ENCODE results near the gene BAHD1.

BAHD1 gene

DNA sequence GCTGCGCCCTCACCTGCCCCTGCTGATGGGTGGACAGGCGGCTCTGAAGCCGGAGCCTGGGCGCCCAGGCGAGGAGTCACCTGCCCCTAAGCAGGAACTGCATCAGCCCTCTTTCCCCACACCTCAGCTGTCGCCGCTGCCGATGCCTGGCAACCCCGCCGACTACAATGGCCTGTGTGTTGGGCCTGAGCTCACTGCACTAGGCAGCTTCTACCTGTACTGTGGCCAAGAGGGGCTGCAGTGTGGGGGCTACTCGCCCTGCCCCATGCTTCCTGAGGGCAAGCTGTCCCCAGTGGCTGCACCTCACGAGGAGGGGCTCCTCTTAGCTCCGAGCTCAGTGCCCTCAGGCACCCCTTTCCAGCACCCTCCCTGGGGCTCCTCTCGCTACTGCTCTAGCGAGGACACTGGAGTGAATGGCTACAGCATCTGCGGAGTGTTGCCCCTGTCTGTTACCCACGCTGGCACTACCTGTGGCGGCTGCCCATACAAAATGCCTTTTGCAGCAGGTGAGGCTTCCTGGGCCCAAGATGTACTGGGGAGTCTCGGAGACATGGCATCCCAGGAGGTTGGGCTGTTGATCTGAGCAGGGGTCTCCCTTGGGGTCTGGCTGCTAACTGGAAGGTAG, 18.8 kb downstream of the BAHD1 start:
- Mint-ChIP-seq H3K27ac (no peak overlapping the region), H3K4me3 (no peak overlapping the region), H3K9me3 (no peaks in the 10 kb centered on the region), H3K4me1 (peaks cover 29% of the 10 kb centered on the region), H3K27me3 (ENCODE audit: low read depth, poor library complexity) (no peaks in the 10 kb centered on the region), H3K36me3 (ENCODE audit: low read depth) (no peaks in the 10 kb centered on the region)
- no peak for DNase-seq
- TF ChIP-seq CTCF (IDR thresholded peaks at IDR 0.05) = no peak

- peaks cover 20% of the 10 kb centered on the region for H3K4me1 Mint-ChIP-seq
- DNase-seq = no peak
- peaks cover 2% of the 10 kb centered on the region for H3K36me3 Mint-ChIP-seq (ENCODE audit: low read depth)
- no peaks in the 10 kb centered on the region for H3K27me3 Mint-ChIP-seq (ENCODE audit: low read depth, poor library complexity)
- no peak for TF ChIP-seq CTCF (IDR thresholded peaks at IDR 0.05)
- H3K27ac Mint-ChIP-seq = peak overlapping the region; percentile 69
- no peaks in the 10 kb centered on the region for H3K9me3 Mint-ChIP-seq
- no peak overlapping the region for H3K4me3 Mint-ChIP-seq
Observed at GRCh38 chr15:40460404-40460803, 19.7 kb downstream of the BAHD1 start.

GRCh38 chr15:40461958-40462357, 21.2 kb downstream of the BAHD1 start:
- no peak for TF ChIP-seq CTCF (IDR thresholded peaks at IDR 0.05)
- H3K27ac Mint-ChIP-seq = no peak overlapping the region
- no peaks in the 10 kb centered on the region for H3K27me3 Mint-ChIP-seq (ENCODE audit: low read depth, poor library complexity)
- no peak for DNase-seq
- peaks cover 5% of the 10 kb centered on the region for H3K36me3 Mint-ChIP-seq (ENCODE audit: low read depth)
- H3K9me3 Mint-ChIP-seq = no peaks in the 10 kb centered on the region
- no peak overlapping the region for H3K4me3 Mint-ChIP-seq
- H3K4me1 Mint-ChIP-seq = peaks cover 9% of the 10 kb centered on the region

DNA sequence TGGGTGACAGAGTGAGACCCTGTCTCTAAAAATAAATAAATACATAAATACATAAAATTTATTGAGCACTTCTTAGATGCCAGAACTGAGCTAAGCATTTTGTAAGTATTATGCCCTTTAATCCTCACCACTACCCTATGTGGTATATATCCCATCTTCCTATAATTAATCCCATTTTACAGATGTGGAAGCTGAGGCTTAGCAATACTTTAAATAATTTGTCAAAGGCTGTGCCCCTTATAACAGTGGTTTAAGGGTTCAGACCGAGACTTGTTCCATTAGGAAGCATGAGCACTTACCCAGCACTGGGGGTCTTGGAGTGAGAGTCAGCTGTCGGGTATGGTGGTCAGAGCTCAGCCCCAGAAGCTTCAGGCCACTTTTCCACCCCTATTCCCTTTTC, 22.5 kb downstream of the BAHD1 start:
- Mint-ChIP-seq H3K9me3 (no peaks in the 10 kb centered on the region), H3K4me3 (no peak overlapping the region), H3K4me1 (no peaks in the 10 kb centered on the region), H3K36me3 (ENCODE audit: low read depth) (peaks cover 5% of the 10 kb centered on the region), H3K27me3 (ENCODE audit: low read depth, poor library complexity) (no peaks in the 10 kb centered on the region), H3K27ac (no peak overlapping the region)
- no peak for TF ChIP-seq CTCF (IDR thresholded peaks at IDR 0.05)
- DNase-seq = no peak

DNA sequence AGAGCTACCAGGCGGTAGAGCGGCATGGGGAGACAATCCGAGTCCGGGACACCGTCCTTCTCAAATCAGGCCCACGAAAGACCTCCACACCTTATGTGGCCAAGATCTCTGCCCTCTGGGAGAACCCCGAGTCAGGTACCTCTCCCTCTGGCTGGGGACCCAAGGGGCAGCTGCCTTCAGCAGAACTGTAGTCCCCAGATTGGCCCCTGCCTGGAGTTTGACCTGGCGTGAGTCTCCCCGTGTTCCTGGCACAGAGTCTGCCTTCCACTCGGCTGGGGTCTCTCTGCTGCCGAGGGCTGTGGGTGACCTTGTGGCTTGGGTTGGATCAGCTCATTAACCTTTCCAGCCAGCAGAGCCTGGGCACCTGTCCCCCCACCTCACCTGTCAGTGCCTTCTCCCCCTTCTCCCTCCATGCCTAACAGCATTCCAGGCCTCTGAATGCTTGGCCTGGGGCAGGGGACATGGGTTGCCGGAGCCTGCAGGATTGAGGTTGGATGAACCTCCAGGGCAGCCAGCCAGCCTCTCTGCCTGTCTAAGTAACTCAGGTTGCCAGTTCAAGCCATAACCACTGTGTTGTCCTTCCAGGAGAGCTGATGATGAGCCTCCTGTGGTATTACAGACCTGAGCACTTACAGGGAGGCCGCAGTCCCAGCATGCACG, 23.3 kb downstream of the BAHD1 start:
- TF ChIP-seq CTCF (IDR thresholded peaks at IDR 0.05) = no peak
- Mint-ChIP-seq H3K27me3 (ENCODE audit: low read depth, poor library complexity) (no peaks in the 10 kb centered on the region), H3K4me3 (no peak overlapping the region), H3K36me3 (ENCODE audit: low read depth) (peaks cover 5% of the 10 kb centered on the region), H3K4me1 (no peaks in the 10 kb centered on the region), H3K27ac (no peak overlapping the region), H3K9me3 (no peaks in the 10 kb centered on the region)
- DNase-seq = no peak
